Bronchial epithelial cell (primary cell): Measurements from ENCODE around the gene HOXD1. TPM values are rescaled to one million over a fixed set of nuclear protein-coding genes. Genes with fewer than 3 reads are reported as not detected.

Experiments used
- DNase-seq: peaks from one replicate; pipeline ENCODE4 v3.0.0-alpha.2; 2010; ENCODE audit warnings: low read depth
- FAIRE-seq: peaks from 2 replicates; lab custom pipeline; 2011; peaks lifted over from hg19 to GRCh38; lab: Jason Lieb, UNC
- H3K27me3 ChIP-seq: 2 replicates; pipeline ENCODE4 v1.5.1; 2011; ENCODE audit warnings: low read length; ENCODE audit not compliant: control insufficient read depth, insufficient read depth
- H3K36me3 ChIP-seq: 2 replicates; pipeline ENCODE4 v1.5.1; 2011; ENCODE audit warnings: low read length; ENCODE audit not compliant: control insufficient read depth, insufficient read depth
- H3K4me3 ChIP-seq: 2 replicates; pipeline ENCODE4 v1.5.1; 2011; ENCODE audit warnings: mild to moderate bottlenecking, low read depth, low read length, control low read depth
- CTCF ChIP-seq: IDR thresholded peaks from 2 replicates; pipeline ENCODE4 v1.5.1; 2011; ENCODE audit warnings: mild to moderate bottlenecking, moderate library complexity, low read length, control low read depth, inconsistent platforms; ENCODE audit not compliant: insufficient read depth, severe bottlenecking
- total RNA-seq: library from RNA; depleted of rRNA; stranded (reverse); fragments of >200 nt; gene quantifications from 2 replicates; pipeline ENCODE4 v1.2.1, GENCODE V29; 2014

HOXD1 gene
- total RNA-seq, 1 donor from 2014 or later: not detected

- Histone ChIP-seq H3K4me3 (peak overlapping the region; percentile 17), H3K27me3 (peaks cover 57% of the 10 kb centered on the region), H3K36me3 (no peaks in the 10 kb centered on the region)
- FAIRE-seq: no peak
- peak; percentile 60 for DNase-seq
- TF ChIP-seq CTCF: no peak
These were observed 10.3 kb upstream of the HOXD1 start for GRCh38 chr2:176178038-176178756.

- peak; percentile 8 for DNase-seq
- no peak for TF ChIP-seq CTCF
- peak overlapping the region; percentile 17 for H3K4me3 ChIP-seq
- H3K36me3 ChIP-seq: no peaks in the 10 kb centered on the region
- no peak for FAIRE-seq
- H3K27me3 ChIP-seq: peaks cover 54% of the 10 kb centered on the region
These were observed 9.6 kb upstream of the HOXD1 start for GRCh38 chr2:176178757-176179295.

GRCh38 chr2:176181551-176181950, 6.9 kb upstream of the HOXD1 start:
- no peak overlapping the region for H3K4me3 ChIP-seq
- FAIRE-seq (no peak), DNase-seq (no peak)
- TF ChIP-seq CTCF: no peak
- H3K27me3 ChIP-seq: peaks cover 38% of the 10 kb centered on the region
- H3K36me3 ChIP-seq: no peaks in the 10 kb centered on the region

GRCh38 chr2:176182671-176183070, 5.8 kb upstream of the HOXD1 start:
- no peak for DNase-seq
- peaks cover 37% of the 10 kb centered on the region for H3K27me3 ChIP-seq
- peak; percentile 79 for FAIRE-seq
- no peak overlapping the region for H3K4me3 ChIP-seq
- no peaks in the 10 kb centered on the region for H3K36me3 ChIP-seq
- no peak for TF ChIP-seq CTCF

GRCh38 chr2:176184749-176185148, 3.7 kb upstream of the HOXD1 start:
- Histone ChIP-seq H3K36me3 (no peaks in the 10 kb centered on the region), H3K4me3 (no peak overlapping the region), H3K27me3 (peaks cover 38% of the 10 kb centered on the region)
- no peak for DNase-seq
- no peak for FAIRE-seq
- TF ChIP-seq CTCF: no peak
